Jurkat, Clone E6-1 (cell line): ENCODE results near the gene DPEP1.

Source experiments
- DNase-seq: peaks from one replicate; pipeline ENCODE4 v3.0.0-alpha.2; 2011; ENCODE audit warnings: low read depth, low spot score
- H3K4me3 ChIP-seq: 2 replicates; pipeline ENCODE4 v1.5.1; 2011; ENCODE audit warnings: mild to moderate bottlenecking, low read length, control low read depth, moderate library complexity

The DPEP1 gene

DNA sequence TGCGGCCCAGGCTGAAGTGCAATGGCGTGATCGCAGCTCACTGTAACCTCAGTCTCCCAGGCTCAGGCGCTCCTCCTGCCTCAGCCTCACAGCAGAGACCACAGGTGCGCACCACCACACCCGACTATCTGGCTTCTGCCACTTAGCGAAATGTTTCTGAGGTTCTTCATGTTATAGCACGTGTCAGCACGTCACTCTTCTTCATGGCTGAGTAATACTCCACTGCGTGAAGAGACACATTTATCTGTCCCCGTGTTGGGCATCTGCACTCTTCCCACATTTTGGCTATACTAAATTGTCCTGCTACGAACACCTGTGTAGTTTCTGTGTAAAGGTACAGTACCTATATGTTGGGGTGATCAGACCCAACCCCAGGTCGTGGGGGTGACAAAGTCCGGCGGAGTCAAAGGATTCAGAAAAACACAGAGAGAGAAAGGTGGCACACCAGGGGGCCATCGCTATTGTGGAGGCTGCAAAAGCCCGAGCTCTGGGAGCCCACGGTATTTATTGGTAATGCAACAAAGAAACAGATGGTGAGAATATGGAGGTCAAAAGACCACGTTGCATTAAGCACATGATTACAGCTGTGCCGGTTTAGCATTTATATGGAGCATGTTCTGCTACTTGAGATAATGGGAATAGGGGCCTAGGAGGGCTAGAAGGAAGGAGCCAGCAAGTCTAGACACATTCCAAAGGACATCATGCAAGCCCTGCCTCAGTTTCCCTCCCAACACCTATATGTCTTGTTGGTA lies 851 bp upstream of the DPEP1 start:
- no peak for DNase-seq
- no peak overlapping the region for H3K4me3 ChIP-seq

DNA sequence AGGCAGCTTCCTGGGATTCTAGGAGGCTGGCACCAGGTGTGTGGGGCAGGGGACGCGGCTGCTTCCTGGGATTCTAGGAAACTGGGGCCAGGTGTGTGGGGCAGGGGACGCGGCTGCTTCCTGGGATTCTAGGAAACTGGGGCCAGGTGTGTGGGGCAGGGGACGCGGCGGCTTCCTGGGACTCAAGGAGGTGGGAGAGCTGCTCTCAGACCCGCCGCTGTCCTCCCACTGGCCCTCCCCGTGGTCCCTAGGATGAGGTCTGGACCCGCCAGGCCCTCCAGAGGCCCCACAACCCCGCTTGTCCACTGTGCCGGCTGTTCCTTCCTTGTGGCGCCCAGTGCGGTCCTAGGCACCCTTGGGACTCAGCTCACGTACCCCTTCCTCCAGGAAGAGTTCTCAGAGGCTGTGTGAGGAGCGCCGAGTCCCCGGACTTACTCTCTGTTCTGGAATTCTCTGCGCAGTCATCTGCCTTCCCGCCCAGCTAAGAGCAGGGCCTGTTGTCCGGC lies 565 bp downstream of the DPEP1 start:
- DNase-seq: no peak
- H3K4me3 ChIP-seq: no peak overlapping the region

DNA sequence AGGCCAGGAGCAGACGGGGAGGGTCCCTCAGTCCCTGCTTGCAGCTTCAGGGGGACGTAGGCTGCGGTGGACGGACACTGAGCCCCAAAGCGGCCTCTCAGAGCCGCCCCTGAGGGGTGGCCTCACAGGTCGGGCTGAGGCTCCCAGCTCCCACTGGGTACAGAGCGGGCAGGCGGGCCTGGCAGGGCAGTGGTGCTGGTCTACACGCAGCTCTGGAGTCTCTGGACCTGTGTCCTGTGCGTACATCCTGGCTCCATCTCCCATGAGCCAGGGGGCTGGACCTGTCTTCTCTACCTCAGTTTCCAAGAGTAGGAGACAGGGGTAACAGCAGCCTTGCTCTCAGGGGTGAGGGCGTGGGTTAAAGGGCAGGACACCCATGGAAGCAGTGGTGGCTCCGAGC lies 1.7 kb downstream of the DPEP1 start:
- DNase-seq: no peak
- H3K4me3 ChIP-seq: no peak overlapping the region

DNA sequence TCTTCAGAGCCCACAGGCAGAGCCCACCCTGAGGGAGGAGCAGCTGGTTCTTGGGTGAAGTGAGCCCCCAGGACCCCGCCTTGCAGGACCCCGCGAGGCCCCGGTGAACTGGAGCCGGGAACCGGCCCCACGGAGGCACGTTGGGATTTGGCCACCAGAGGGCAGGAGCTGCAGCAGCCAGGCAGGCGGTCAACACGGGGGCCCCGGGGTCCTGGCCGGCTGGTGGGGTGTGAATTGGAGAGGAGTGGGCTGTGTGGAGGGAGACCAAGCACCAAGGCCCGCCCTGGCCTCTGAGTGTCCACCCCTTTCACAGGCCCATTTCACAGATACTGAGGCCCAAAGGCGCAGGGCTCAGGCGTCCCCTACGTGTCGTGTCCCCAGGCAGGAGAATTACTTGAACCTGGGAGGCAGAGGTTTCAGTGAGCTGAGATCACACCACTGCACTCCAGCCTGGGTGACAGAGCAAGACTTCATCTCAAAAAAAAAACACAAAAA lies 2.2 kb downstream of the DPEP1 start:
- DNase-seq: no peak

DNA sequence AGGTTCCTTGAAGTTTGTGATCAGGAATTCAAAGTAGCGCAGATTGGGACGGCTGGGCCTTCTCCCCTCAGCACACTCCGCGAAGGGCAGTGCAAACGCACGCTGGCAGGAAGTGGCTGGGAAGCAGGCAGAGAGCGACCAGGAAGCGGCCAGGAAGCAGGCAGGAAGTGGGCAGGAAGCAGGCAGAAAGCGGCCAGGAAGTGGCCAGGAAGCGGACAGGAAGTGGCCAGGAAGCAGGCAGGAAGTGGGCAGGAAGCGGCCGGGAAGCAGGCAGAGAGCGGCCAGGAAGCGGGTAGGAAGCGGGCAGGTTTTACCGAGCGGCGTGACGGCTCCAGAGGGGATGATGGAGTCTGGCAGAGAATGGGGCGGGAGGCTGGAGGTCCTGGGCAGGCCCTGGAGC lies 3.2 kb downstream of the DPEP1 start:
- DNase-seq: no peak

More for the DNA sequence above, 2.2 kb downstream of the DPEP1 start:
- H3K4me3 ChIP-seq: no peak overlapping the region

DNA sequence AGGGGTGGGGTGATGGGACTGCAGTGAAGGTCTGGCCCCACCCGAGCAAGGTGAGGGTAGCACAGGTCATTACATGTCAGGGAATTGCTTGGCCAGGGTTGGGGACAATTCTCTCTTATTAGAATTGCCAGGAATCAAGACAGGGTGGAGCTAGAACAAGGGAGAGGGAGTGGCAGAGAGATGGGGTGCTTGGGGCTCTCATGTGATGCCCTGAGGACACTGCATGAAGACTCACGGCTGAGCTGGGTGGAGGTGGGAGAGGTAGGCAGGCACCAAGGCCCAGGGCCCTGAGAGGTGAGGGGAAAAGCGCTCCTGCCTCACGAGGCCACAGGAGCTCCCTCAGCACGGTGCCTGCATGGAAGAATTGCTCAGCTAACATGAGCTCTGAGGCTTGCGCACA lies 3.6 kb downstream of the DPEP1 start:
- no peak for DNase-seq
- H3K4me3 ChIP-seq: no peak overlapping the region

More for the DNA sequence above, 3.2 kb downstream of the DPEP1 start:
- no peak overlapping the region for H3K4me3 ChIP-seq

DNA sequence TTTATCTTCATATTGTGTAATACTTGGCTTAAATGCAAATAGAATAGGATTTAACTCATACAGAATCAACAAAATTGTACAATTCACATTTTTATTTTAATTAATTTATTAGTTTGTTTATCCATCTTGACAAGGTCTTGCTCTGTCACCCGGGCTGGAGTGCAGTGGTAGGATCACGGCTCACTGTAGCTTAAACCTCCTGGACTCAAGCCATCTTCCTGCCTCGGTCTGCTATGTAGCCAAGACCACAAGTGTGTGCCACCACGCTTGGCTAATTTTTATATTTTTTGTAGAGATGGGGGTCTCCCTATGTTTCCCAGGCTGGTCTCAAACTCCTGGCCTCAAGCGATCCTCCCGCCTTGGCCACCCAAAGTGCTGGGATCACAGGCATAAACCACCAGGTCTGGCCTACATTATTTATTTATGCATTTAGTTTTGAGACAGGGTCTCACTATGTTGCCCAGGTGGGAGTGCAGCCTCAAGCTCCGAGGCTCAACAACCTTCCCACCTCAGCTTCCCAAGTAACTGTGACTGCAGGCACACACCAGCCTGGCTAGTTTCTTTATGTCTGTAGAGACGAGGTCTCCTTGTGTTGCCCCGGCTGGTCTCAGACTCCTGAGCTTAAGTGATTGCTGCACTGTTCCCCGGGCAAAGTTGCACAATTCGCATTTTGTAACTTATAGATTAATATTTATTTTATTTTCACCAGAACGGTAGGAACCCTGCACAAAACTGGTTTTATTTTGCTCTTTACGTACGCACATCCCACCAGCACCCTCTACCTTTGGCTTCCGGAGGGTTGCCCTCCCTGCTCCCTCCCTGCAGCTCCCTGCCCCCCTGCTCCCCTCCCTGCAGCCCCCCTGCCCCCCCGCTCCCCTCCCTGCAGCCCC lies 4.9 kb downstream of the DPEP1 start:
- DNase-seq: no peak
- H3K4me3 ChIP-seq: no peak overlapping the region

DNA sequence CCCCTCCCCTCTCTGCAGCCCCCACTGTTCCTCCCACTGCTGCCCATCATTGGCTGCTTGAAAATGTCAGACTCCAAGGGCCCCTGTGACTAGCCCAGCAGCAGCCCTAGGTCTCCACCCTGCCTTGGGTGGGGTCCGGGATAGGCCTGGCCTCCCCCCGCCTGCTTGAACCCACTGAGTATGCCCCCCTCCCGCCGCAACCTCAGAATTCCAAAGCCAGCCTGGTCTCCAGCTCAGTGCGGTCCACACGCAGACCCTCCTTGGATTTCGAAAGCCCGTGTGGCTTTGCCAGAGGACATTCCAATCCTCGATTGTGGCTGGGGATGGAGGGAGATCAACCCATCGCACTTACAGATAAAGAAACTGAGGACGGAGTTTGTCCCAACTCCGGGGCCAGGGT lies 6.4 kb downstream of the DPEP1 start:
- no peak overlapping the region for H3K4me3 ChIP-seq
- DNase-seq: no peak

DNA sequence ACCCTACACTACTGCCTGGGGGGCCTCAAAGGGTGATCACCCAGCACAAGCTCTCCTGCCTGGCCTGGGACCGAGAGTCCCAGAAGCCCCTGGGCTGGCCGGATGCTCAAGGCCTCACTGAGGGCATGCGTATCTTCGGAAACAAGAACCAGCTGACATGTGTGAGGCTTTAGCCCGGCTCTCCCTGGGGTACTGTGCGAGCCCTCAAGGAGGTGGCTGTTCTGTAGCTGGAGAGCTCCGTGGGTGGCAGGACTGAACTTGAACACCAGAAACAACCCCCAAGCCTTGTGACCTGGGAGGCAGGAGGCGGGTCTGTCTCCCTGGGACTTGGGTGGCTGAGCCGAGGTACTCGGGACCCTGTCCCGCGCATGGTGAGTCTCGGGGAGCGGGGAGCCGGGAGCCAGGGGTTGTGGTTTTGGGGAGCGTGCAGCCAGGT lies 7.0 kb downstream of the DPEP1 start:
- no peak overlapping the region for H3K4me3 ChIP-seq
- no peak for DNase-seq

DNA sequence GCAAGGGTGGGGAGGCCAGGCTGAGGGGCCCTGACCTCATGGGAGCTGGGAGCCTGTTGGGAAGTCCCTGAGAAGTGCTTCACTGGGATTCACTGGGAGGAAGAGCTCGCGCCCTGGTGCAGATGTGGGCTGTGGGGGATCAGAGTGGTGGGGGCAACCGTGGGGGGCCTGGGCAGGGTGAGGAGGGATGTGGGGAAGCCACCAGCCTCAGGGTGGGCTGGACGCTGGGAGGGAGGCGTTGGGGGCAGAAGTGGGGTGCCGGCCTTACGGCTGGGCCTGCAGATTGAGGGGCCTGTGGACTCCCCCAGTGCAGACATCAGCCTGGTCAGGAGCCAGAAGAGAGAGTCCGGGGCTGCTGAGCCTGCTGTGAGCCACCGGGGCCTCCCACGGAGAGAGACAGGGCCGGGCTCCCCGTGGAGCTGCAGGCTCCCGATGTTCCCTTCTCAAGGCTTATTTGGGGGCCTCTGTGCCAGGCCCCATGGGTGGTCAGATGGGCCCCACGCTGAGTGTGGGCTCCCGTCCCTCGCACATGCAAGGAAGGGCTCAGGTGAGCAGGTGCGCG lies 7.8 kb downstream of the DPEP1 start:
- no peak overlapping the region for H3K4me3 ChIP-seq

DNA sequence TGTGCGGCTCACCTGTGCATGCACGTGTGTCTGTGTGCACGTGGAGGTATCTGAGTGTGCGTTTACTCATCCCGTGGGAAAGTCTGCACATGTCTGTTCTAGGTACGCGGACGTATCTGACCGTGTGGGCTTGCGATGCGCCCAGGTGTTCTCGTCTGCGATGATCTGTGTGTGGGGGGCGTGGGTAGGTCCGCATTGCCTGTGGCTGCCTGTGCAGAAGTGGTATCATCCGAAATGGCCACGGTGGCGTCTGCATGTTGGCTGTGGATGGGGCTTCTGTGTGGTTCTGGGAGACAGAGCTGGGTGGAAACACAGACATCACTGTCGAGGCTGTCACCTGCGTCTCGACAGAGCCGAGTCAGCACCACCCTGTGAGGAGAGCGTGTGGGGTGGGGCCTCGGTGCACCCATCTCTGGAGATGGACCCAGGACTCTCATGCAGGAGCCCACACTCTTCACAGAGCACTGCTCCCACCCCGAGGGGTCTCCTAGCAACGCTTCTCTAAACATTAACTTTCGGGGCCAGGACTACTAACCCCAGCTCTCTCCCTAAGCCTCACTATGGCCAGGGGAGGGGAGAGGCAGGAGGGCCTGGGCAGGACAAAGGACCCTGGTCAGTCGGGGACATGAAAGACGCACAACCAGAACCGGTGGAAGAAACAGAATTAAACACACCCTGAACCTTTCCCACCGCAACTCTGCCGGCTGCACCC lies 8.4 kb downstream of the DPEP1 start:
- no peak overlapping the region for H3K4me3 ChIP-seq
- DNase-seq: no peak

More for the DNA sequence above, 7.8 kb downstream of the DPEP1 start:
- DNase-seq: no peak

DNA sequence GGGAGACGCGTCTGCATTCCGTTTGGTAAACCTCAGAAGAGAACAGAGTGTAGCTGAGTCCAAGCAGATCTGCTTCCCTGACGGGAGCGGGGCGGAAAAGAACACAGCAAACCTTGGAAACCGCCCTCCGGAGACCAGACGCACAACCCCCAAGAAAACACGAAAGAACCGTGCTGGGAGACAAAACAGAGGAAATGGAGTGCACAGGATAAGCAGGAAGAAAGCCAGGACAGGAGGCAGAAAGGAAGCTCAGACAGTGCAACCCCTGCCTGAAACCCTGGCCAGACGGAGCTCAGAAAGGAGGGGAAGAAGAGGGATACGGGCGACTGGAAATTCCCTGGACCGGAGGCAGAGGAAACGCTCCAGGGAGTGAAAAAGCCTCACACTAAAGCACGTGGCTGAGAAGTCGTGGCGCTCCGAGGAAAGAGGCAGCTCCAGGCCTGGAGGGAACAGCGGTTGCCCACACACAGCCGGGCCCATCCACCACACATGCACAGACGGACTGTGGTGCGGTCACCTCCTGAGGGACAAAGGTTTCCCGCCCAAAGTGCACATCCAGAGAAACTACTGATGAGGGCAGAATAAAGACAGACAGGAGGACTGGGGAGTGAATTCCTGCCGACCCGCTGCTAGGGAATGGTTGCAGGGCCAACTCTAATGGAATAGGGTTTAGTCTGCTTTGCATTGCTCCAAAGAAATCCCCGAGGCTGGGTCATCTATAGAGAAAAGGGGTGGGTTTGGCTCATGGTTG lies 10.2 kb downstream of the DPEP1 start:
- H3K4me3 ChIP-seq: no peak overlapping the region
- DNase-seq: no peak

DNA sequence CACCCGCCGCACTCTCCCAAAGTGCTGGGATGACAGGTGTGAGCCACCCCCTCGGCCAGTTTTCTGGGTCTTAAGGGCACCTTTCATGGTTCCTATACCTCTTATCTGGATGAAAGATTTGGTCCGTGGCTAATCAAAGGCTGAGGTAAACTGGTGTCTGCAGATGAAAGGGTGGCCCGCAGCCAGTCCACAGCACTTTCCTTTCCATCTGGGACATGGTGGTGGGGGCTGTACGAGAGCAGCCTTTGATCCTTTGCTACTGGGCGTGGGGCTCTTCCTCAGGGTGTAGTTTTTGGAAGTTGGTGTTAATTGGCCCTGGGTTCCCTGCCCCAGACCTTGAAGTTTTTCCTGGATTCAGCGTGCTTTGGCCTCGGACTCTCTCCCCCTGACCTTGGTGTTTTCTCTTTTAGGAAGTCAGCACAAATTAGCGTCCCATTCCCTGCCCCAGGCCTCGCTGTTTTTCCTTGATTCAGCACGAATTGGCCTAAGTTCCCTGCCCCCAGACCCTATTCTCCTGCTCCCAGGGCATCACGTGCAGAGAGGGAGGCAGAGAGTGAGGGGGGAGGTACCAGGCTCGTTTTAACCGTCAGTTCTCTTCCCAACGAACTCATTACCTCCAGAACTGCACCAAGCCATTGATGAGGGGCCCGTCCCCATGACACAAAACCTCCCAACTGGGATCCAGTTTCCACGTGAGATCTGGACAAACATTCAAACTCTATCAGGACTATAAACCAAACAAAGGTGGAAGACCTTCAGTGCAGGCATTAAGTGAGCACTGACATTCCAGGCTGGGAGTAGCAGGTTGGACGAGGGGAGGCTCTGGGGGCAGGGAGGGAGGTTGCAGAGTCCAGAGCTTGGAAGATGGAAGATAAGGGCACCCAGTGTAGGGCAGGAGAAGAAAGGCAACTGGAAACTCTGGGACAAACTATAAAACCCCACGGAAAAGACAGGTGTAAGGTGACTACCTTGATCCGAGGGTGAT lies 11.6 kb downstream of the DPEP1 start:
- no peak for DNase-seq
- H3K4me3 ChIP-seq: no peak overlapping the region

DNA sequence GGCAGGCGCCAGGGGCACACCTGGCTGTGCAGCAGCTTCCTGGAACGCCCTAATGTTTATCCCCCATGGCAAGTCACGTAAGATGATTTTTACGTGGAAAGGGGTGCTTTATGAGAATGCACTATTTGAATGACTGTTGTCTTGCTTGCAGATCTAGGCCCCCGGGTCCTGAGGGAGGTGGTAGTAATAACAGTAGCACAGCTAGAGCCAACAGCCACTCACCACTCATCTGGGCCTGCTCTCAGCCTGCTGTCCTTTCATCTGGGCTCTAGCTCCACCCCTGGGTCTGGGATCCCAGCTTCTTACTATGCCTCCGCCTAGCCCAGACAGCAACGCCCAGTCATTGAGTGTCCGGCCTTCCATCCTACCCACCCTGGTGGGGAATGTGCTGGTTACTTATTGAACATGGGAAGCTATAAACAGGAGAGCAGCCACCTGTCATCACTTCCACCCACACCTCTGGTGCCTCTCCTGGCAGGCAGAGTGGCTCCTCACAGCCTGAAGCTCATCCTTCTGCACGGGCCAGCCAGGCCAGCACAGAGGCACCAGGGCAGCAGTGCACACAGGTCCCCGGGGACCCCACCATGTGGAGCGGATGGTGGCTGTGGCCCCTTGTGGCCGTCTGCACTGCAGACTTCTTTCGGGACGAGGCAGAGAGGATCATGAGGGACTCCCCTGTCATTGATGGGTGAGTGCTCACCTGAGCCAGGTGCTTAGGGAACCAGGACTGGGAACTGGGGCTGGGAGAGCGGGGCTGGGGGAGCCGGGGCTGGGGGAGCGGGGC lies 16.6 kb downstream of the DPEP1 start:
- DNase-seq: no peak
- no peak overlapping the region for H3K4me3 ChIP-seq

DNA sequence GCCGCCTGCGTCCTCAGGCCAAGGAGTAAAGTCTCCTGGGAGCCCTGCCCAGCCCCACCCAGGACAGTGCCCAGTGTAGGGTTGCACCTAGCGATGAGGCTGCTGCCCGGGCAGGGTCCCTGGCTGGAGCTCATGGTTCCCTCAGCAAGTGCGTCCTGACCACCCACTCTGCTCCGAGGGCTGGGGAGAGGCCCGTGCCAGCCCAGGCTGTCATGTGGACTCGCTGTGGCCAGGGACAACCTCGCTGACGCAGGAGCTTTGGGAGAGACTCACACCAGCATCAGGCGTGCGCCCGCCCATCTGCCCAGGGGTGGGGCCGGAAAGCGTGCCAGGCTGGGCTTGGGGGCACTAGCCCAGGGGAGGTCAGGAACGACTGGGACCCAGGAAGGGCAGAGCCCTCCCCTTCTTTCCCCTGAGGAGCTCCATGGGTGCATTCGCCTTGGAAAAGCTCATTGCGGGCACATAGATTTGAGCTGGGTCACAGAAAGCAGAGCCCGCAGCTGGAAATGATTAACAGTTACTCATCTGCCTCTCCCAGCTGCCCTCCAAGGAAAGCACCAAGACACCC lies 19.7 kb downstream of the DPEP1 start:
- no peak overlapping the region for H3K4me3 ChIP-seq
- DNase-seq: no peak
